Colonic mucosa (tissue), 4 donors: Measurements from ENCODE around the gene OTOP1. TPM values are rescaled to one million over a fixed set of nuclear protein-coding genes. Genes with fewer than 3 reads are reported as not detected.
"Not testable (repeated sequence)": the region's sequence is repeated elsewhere in the genome, so short reads cannot be mapped to it uniquely, and the experiment has no call there.

Source experiments
- DNase-seq: peaks from one replicate; pipeline ENCODE4 v3.0.0-alpha.2; 2020
- H3K27ac ChIP-seq: fragments of 200-600 bp; one replicate; pipeline ENCODE4 v1.8.0; 2021
- H3K27me3 ChIP-seq: fragments of 200-600 bp; one replicate; pipeline ENCODE4 v1.8.0; 2021
- H3K36me3 ChIP-seq: fragments of 200-600 bp; one replicate; pipeline ENCODE4 v1.8.0; 2021
- H3K4me1 ChIP-seq: fragments of 200-600 bp; one replicate; pipeline ENCODE4 v1.8.0; 2021; ENCODE audit warnings: mild to moderate bottlenecking
- H3K4me3 ChIP-seq: fragments of 200-600 bp; one replicate; pipeline ENCODE4 v1.8.0; 2021
- H3K9ac ChIP-seq, 2 donors: one replicate each; pipeline ENCODE4 v1.7.0; 2013; ENCODE audit warnings: control low read depth in 2 of 2, low read depth in 2 of 2, low read length in 2 of 2
- H3K9me3 ChIP-seq: fragments of 200-600 bp; one replicate; pipeline ENCODE4 v1.8.0; 2021
- CTCF ChIP-seq: fragments of 200-600 bp; IDR thresholded peaks from one replicate; pipeline ENCODE4 v1.8.0; 2022; ENCODE audit warnings: antibody characterized with exemption, mild to moderate bottlenecking
- intact Hi-C: fragments of 100-400 bp; cut with DNase I; formaldehyde crosslinking; loops from one replicate; pipeline ENCODE4 v1.14.1; 2022
- total RNA-seq, 2 donors: library from RNA; stranded (reverse); fragmentation: NEBNext Ultra II Directional in 1 of 2; extraction: Animal tissue kit (Norgen Biotek cat#: 25700) in 1 of 2; gene quantifications; one replicate each; pipeline ENCODE4 v1.2.1, GENCODE V29; 2021
- donor health status: healthy.
- donor health status: DM: no; HTN: no; CAD: no.
- donor health status: DM: no; HTN: no; CAD: no.

The OTOP1 gene
- total RNA-seq, 2 donors from 2014 or later: not detected

- Histone ChIP-seq H3K4me1 (no peaks in the 10 kb centered on the region), H3K9me3 (no peaks in the 10 kb centered on the region), H3K36me3 (no peaks in the 10 kb centered on the region), H3K27me3 (peaks cover 17% of the 10 kb centered on the region), H3K4me3 (no peak overlapping the region), H3K27ac (no peak overlapping the region), H3K9ac (no peak overlapping the region)
- no peak for TF ChIP-seq CTCF
- no peak for DNase-seq
- intact Hi-C loops: no loop called here
Measured at GRCh38 chr4:4227510-4228355, 1.0 kb upstream of the OTOP1 start.

- Histone ChIP-seq H3K9ac (no peak overlapping the region), H3K27me3 (peaks cover 17% of the 10 kb centered on the region), H3K4me1 (no peaks in the 10 kb centered on the region), H3K27ac (no peak overlapping the region), H3K9me3 (no peaks in the 10 kb centered on the region), H3K36me3 (no peaks in the 10 kb centered on the region), H3K4me3 (no peak overlapping the region)
- DNase-seq: no peak
- TF ChIP-seq CTCF: no peak
- intact Hi-C loops: no loop called here
Measured at GRCh38 chr4:4225915-4226605, 669 bp downstream of the OTOP1 start.

GRCh38 chr4:4217113-4217512 lies 9.6 kb downstream of the OTOP1 start:
- Histone ChIP-seq H3K9ac (no peak overlapping the region), H3K4me1 (no peaks in the 10 kb centered on the region), H3K27me3 (no peaks in the 10 kb centered on the region), H3K36me3 (no peaks in the 10 kb centered on the region), H3K27ac (no peak overlapping the region), H3K4me3 (no peak overlapping the region), H3K9me3 (no peaks in the 10 kb centered on the region)
- DNase-seq: no peak
- no peak for TF ChIP-seq CTCF
- intact Hi-C loops: no loop called here

- no peaks in the 10 kb centered on the region for H3K27me3 ChIP-seq
- H3K4me1 ChIP-seq: no peaks in the 10 kb centered on the region
- H3K9ac ChIP-seq: no peak overlapping the region
- H3K4me3 ChIP-seq: no peak overlapping the region
- H3K27ac ChIP-seq: no peak overlapping the region
- H3K9me3 ChIP-seq: no peaks in the 10 kb centered on the region
- no peak for TF ChIP-seq CTCF
- intact Hi-C loops: no loop called here
- no peaks in the 10 kb centered on the region for H3K36me3 ChIP-seq
- DNase-seq: no peak
Measured at GRCh38 chr4:4216648-4217047, 10.1 kb downstream of the OTOP1 start.

- H3K27ac ChIP-seq, H3K4me1 ChIP-seq, H3K36me3 ChIP-seq, DNase-seq, H3K4me3 ChIP-seq, intact Hi-C loops, H3K9ac ChIP-seq, H3K9me3 ChIP-seq, H3K27me3 ChIP-seq: not testable (repeated sequence)
Measured at GRCh38 chr4:4213674-4214073, 13.1 kb downstream of the OTOP1 start.

GRCh38 chr4:4206204-4206603 lies 20.5 kb downstream of the OTOP1 start:
- H3K4me3 ChIP-seq: no peak overlapping the region
- H3K27ac ChIP-seq: no peak overlapping the region
- no peak for TF ChIP-seq CTCF
- no peaks in the 10 kb centered on the region for H3K27me3 ChIP-seq
- no peaks in the 10 kb centered on the region for H3K9me3 ChIP-seq
- intact Hi-C loops: no loop called here
- H3K9ac ChIP-seq: no peak overlapping the region
- no peaks in the 10 kb centered on the region for H3K4me1 ChIP-seq
- DNase-seq: no peak
- H3K36me3 ChIP-seq: no peaks in the 10 kb centered on the region
